T-helper 17 cell (primary cell): Measurements from ENCODE around the gene TLL2. TPM values are rescaled to one million over a fixed set of nuclear protein-coding genes. Genes with fewer than 3 reads are reported as not detected.
A peak's percentile ranks its signal among the peaks of the same experiment; 100 is the strongest.

Experiments used
- ATAC-seq: fragments of 150-1000 bp; cut with Tn5 transposase; 2 replicates; pipeline ENCODE4 v1.10.0; 2021; ENCODE audit warnings: mild to moderate bottlenecking, moderate library complexity
- DNase-seq, 3 donors: peaks; one replicate each; pipeline versions ENCODE4 v3.0.0 to v3.0.0-alpha.2; 2020 to 2021
- H3K9me3 ChIP-seq: one replicate; pipeline ENCODE4 v1.7.0; 2013; ENCODE audit warnings: low read length, mild to moderate bottlenecking; ENCODE audit not compliant: control insufficient read depth, poor library complexity, severe bottlenecking
- H3K27ac Mint-ChIP-seq: one replicate; pipeline ENCODE4 v1.8.0; 2022; ENCODE audit warnings: mild to moderate bottlenecking, moderate library complexity, mixed read lengths
- H3K27me3 Mint-ChIP-seq: one replicate; pipeline ENCODE4 v1.8.0; 2022; ENCODE audit warnings: mixed read lengths
- H3K36me3 Mint-ChIP-seq: one replicate; pipeline ENCODE4 v1.8.0; 2022; ENCODE audit warnings: low read depth, mixed read lengths
- H3K4me1 Mint-ChIP-seq: one replicate; pipeline ENCODE4 v1.8.0; 2022; ENCODE audit warnings: mild to moderate bottlenecking, mixed read lengths
- H3K4me3 Mint-ChIP-seq: one replicate; pipeline ENCODE4 v1.8.0; 2022; ENCODE audit warnings: mild to moderate bottlenecking, moderate library complexity, mixed read lengths
- total RNA-seq, 4 donors: library from RNA in 2 of 4; stranded (reverse) in 2 of 4; gene quantifications; one replicate each; pipeline ENCODE4 v1.2.3 and lab custom pipeline; 2022 to 2026

The TLL2 gene
- total RNA-seq, 2 donors from 2014 or later = not detected

DNA sequence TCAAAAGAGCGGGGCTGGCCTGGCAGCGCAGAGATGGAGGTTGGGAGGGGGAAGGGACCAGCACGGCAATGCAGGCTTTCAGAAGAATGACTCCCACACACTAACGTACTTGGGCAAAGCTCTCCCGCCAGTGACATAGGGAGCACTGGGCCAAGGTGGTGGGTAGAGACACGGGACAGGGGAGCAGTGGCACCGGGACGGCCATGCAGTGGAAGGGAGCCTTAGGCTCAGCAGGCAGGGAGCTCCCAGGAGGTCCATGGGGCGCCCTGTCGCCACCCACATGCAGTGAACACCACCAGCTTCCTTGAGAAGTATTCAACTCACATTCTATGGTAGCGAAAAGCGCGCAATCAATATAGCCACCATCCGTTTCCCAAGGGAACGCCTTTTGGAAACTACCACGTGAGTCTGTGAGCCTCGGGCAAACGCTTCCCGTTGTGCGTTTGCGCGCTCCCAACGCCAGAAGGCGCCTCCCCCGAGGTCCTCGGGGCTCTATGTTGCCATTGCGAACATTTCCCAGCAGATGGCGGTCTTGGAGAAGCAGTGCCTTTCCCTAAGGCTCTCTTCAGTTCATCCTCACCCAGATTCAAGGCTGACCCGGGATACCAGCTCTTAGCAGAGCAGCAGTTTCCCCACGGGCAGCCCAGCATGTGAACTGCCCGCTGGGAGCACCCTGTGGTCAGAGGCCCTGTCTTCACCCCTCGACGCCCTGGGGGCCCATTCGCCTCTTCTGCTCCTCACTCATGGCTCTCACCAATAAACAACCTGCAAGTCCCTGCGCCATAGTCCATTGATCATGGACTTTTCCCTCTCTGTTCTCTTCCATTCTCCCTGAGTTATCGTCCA lies 138.5 kb downstream of the TLL2 start:
- H3K27ac Mint-ChIP-seq = peak overlapping the region; percentile 22
- DNase-seq (peak; percentile 38 to 63 (median 41)), ATAC-seq (peak; percentile 95)
- no peaks in the 10 kb centered on the region for H3K9me3 ChIP-seq
- peaks cover 39% of the 10 kb centered on the region for H3K27me3 Mint-ChIP-seq
- H3K4me3 Mint-ChIP-seq = peak overlapping the region; percentile 84
- H3K36me3 Mint-ChIP-seq = no peaks in the 10 kb centered on the region
- peaks cover 18% of the 10 kb centered on the region for H3K4me1 Mint-ChIP-seq

GRCh38 chr10:96374639-96374984 lies 139.1 kb downstream of the TLL2 start:
- peaks cover 18% of the 10 kb centered on the region for H3K4me1 Mint-ChIP-seq

DNA sequence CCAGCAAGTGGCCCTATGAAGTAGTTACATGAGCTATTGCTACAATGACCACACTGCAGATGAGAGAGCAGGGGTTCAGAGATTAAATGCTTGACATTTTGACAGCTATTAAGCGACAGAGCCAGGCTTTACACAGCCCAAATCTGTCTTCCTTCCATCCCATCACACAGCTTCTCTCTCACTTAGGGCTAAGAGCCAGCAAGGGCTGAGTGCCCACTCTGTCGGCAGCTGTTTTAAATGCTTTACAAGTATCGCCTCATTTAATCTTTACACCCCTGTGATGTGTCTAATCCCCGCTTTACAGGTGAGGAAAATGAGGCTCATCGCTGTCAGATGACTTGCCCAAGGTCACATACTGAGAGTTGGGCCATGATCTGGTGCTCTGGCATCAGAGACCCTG lies 139.7 kb downstream of the TLL2 start:
- no peak for ATAC-seq
- H3K4me3 Mint-ChIP-seq = peak overlapping the region; percentile 84

More at GRCh38 chr10:96374639-96374984, 139.1 kb downstream of the TLL2 start:
- no peak for DNase-seq
- Mint-ChIP-seq H3K27ac (no peak overlapping the region), H3K4me3 (peak overlapping the region; percentile 84), H3K27me3 (peaks cover 39% of the 10 kb centered on the region), H3K36me3 (no peaks in the 10 kb centered on the region)
- no peaks in the 10 kb centered on the region for H3K9me3 ChIP-seq
- no peak for ATAC-seq

DNA sequence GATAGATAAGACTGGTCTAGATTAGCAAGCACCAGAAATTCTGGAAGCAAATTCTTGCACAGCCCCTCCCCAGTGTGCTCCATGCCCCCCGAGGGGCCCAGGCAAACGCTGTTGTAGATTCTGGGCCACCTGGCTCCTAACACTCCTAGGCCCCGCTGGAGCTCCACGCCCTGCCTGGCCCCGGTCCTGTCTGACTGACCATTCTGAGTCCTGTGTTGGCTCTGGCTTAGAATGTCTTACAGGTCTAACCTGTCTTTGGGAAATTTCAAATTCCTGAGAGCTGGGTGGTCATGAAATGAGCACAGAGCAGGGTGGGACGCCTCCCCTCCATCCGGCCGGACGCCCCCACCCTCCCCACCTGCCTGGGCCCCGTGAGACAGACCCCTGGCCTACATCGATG lies 142.4 kb downstream of the TLL2 start:
- no peak for DNase-seq
- H3K9me3 ChIP-seq = no peaks in the 10 kb centered on the region
- Mint-ChIP-seq H3K27ac (no peak overlapping the region), H3K27me3 (peaks cover 25% of the 10 kb centered on the region), H3K36me3 (no peaks in the 10 kb centered on the region), H3K4me1 (peaks cover 17% of the 10 kb centered on the region), H3K4me3 (no peak overlapping the region)
- no peak for ATAC-seq

More for the DNA sequence above, 139.7 kb downstream of the TLL2 start:
- Mint-ChIP-seq H3K36me3 (no peaks in the 10 kb centered on the region), H3K27me3 (peaks cover 39% of the 10 kb centered on the region), H3K4me1 (peaks cover 18% of the 10 kb centered on the region), H3K27ac (no peak overlapping the region)
- no peak for DNase-seq
- no peaks in the 10 kb centered on the region for H3K9me3 ChIP-seq

- ATAC-seq = peak; percentile 25
- Mint-ChIP-seq H3K27me3 (peaks cover 22% of the 10 kb centered on the region), H3K4me3 (no peak overlapping the region), H3K27ac (no peak overlapping the region), H3K36me3 (no peaks in the 10 kb centered on the region), H3K4me1 (peaks cover 16% of the 10 kb centered on the region)
- H3K9me3 ChIP-seq = no peaks in the 10 kb centered on the region
- peak in 2 of 3 donors; percentile 14 to 45 for DNase-seq
These were observed 143.1 kb downstream of the TLL2 start for GRCh38 chr10:96370584-96371157.

DNA sequence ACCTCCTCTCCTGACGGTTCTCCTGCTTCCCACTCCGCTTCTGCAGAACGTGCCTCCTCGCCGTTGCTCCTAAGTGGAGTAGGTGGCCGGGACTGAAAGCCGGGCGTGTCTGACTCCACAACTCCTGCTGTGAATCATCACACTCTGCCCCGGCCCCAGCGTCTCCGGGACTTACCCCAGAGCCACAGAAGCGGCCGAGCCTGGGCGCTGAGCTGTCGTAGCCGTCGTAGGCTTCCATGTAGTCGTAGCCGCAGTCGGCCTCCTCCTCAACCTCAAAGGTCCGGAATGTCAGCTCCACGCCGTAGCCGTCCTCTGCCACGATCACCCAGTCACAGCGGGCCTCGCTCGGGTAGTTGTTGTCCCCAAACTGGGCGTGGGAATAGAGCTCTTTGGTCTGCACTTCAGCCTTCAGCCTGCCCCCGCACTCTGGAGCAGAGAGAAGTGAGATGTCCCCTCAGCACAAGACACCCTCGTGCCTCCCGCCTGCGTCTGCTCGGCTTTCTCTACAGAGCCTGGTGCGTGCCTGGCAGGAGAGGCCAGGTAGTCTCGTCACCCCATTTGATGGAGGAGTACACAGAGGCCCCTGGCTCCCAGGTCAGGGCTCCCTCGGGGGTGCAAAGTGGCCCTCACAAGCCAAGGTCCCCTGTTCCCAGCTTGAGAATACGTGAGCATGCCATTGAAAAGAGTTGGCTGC lies 143.7 kb downstream of the TLL2 start:
- no peaks in the 10 kb centered on the region for H3K36me3 Mint-ChIP-seq

DNA sequence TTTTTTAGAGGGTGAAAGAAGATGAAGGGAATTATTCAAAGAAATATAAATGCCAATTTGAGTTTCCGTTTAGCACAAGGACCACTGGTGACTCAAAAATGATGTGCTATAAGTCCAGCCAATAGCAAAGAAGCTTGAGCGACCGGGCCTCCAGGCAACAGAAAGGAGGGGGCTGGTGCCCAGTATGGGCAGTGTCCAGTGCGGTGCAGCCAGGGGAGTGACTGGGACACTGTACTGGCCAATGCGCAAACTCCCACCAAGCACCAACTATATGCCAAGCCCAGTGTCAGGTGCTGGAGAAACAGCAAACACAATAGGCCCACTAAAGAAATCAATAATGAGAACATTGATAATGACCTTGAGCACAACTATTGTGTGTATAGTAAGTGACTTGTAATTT lies 144.8 kb downstream of the TLL2 start:
- no peak overlapping the region for H3K27ac Mint-ChIP-seq
- H3K27me3 Mint-ChIP-seq = peaks cover 9% of the 10 kb centered on the region
- H3K4me1 Mint-ChIP-seq = no peaks in the 10 kb centered on the region
- no peak for DNase-seq
- H3K36me3 Mint-ChIP-seq = no peaks in the 10 kb centered on the region
- H3K4me3 Mint-ChIP-seq = no peak overlapping the region
- ATAC-seq = no peak
- no peaks in the 10 kb centered on the region for H3K9me3 ChIP-seq

More for the DNA sequence above, 143.7 kb downstream of the TLL2 start:
- H3K27me3 Mint-ChIP-seq = peaks cover 16% of the 10 kb centered on the region
- H3K9me3 ChIP-seq = no peaks in the 10 kb centered on the region
- no peak overlapping the region for H3K27ac Mint-ChIP-seq
- peaks cover 9% of the 10 kb centered on the region for H3K4me1 Mint-ChIP-seq
- no peak overlapping the region for H3K4me3 Mint-ChIP-seq
- ATAC-seq (no peak), DNase-seq (no peak)

- ATAC-seq (no peak), DNase-seq (no peak)
- H3K27me3 Mint-ChIP-seq = peaks cover 13% of the 10 kb centered on the region
- H3K4me1 Mint-ChIP-seq = no peaks in the 10 kb centered on the region
- H3K27ac Mint-ChIP-seq = no peak overlapping the region
- H3K4me3 Mint-ChIP-seq = no peak overlapping the region
- no peaks in the 10 kb centered on the region for H3K9me3 ChIP-seq
- H3K36me3 Mint-ChIP-seq = no peaks in the 10 kb centered on the region
These were observed 146.3 kb downstream of the TLL2 start for GRCh38 chr10:96367470-96367869.

DNA sequence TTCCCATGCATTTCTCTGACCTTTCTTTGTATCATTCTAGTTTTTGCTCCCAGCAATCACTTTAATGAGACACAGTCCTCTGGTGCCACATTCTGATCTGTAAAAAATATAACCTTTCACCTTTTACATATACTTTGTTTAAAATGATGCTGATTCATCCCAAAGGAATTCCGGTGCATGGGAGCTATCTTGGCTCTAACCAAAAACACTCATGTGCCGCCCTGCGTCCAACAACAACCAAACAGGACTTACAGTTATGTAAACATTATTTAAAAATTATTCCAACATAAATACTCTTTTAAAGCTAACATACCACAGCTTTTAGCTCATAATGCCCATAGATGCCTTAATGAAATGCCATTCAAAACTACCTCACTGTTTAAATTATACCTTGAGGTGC lies 147.2 kb downstream of the TLL2 start:
- ATAC-seq (no peak), DNase-seq (no peak)
- Mint-ChIP-seq H3K27ac (no peak overlapping the region), H3K27me3 (peaks cover 9% of the 10 kb centered on the region), H3K36me3 (no peaks in the 10 kb centered on the region), H3K4me3 (no peak overlapping the region), H3K4me1 (no peaks in the 10 kb centered on the region)
- H3K9me3 ChIP-seq = no peaks in the 10 kb centered on the region

DNA sequence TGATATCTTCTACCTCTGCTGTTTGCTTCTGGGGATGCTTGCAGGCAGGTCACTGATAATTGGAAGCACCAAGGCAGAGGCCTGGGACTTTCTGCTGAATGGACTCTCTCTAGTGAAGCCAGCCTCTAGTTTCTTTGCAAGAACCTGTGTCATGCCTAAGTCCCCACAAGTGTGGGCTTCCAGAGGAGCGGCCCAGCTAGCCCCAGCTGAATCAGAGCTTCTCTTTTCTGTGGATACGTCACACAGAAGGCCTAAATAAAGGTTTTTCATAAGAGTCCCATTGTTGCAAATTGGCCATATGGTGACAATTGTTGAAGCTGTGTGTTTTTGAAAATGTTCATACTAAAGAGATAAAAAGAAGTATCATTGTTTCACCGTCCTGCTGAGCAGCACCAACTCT lies 148.2 kb downstream of the TLL2 start:
- no peaks in the 10 kb centered on the region for H3K9me3 ChIP-seq
- ATAC-seq (no peak), DNase-seq (no peak)
- H3K36me3 Mint-ChIP-seq = no peaks in the 10 kb centered on the region
- H3K4me3 Mint-ChIP-seq = no peak overlapping the region
- H3K27me3 Mint-ChIP-seq = peaks cover 13% of the 10 kb centered on the region
- H3K27ac Mint-ChIP-seq = no peak overlapping the region
- no peaks in the 10 kb centered on the region for H3K4me1 Mint-ChIP-seq

- H3K36me3 Mint-ChIP-seq = peaks cover 6% of the 10 kb centered on the region
- H3K9me3 ChIP-seq = no peaks in the 10 kb centered on the region
- peaks cover 2% of the 10 kb centered on the region for H3K4me1 Mint-ChIP-seq
- no peak for ATAC-seq
- H3K4me3 Mint-ChIP-seq = no peak overlapping the region
- DNase-seq = no peak
- H3K27ac Mint-ChIP-seq = no peak overlapping the region
- H3K27me3 Mint-ChIP-seq = peaks cover 47% of the 10 kb centered on the region
These were observed 153.0 kb downstream of the TLL2 start for GRCh38 chr10:96360766-96361165.

DNA sequence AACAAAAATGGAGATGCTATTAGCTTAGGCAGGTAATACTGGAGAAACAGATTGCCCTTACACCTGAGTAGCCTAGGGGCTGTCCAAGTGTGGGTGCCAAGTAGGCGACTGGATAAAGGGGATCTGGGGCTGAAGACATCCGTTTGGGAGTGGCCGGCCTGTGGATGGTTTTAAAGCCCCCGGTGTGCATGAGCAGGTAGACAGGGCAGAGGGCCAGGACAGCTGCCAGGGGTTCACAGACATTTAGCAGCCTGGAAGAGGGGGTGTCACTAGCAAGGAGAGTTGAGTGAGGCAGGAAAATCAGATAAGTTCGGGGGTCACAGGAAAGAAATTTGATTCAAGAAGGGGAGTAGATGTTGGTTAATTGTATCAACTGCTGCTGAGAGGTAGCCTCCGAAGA lies 153.4 kb downstream of the TLL2 start:
- ATAC-seq = no peak
- no peak overlapping the region for H3K4me3 Mint-ChIP-seq
- H3K27ac Mint-ChIP-seq = no peak overlapping the region
- H3K9me3 ChIP-seq = no peaks in the 10 kb centered on the region
- H3K36me3 Mint-ChIP-seq = peaks cover 6% of the 10 kb centered on the region
- DNase-seq = no peak
- peaks cover 2% of the 10 kb centered on the region for H3K4me1 Mint-ChIP-seq
- H3K27me3 Mint-ChIP-seq = peaks cover 51% of the 10 kb centered on the region

- ATAC-seq (no peak), DNase-seq (no peak)
- no peaks in the 10 kb centered on the region for H3K9me3 ChIP-seq
- Mint-ChIP-seq H3K27me3 (peaks cover 54% of the 10 kb centered on the region), H3K4me3 (no peak overlapping the region), H3K36me3 (peaks cover 6% of the 10 kb centered on the region), H3K27ac (no peak overlapping the region), H3K4me1 (peaks cover 2% of the 10 kb centered on the region)
These were observed 154.1 kb downstream of the TLL2 start for GRCh38 chr10:96359616-96360015.
